Peyer's patch (tissue), 4 donors: Measurements from ENCODE around the gene ETFA. TPM values are rescaled to one million over a fixed set of nuclear protein-coding genes. Genes with fewer than 3 reads are reported as not detected.

Source experiments
- DNase-seq, 3 donors: peaks; one replicate each; pipeline ENCODE4 v3.0.0-alpha.2; 2017 to 2019
- H3K27ac ChIP-seq, 4 donors: fragments of 200-600 bp; sonication (generic); one replicate each; pipeline ENCODE4 v1.5.1; 2016 to 2019
- H3K27me3 ChIP-seq, 2 donors: fragments of 200-600 bp; sonication (generic); one replicate each; pipeline ENCODE4 v1.5.1; 2019
- H3K36me3 ChIP-seq, 3 donors: fragments of 200-600 bp; sonication (generic); one replicate each; pipeline ENCODE4 v1.5.1; 2016 to 2019
- H3K4me1 ChIP-seq, 4 donors: fragments of 200-600 bp; sonication (generic); one replicate each; pipeline ENCODE4 v1.5.1; 2016 to 2019
- H3K4me3 ChIP-seq, 4 donors: fragments of 200-600 bp; sonication (generic); 1 replicate in 3 of 4; 2 replicates in 1 of 4; pipeline ENCODE4 v1.5.1; 2016 to 2019; ENCODE audit warnings: mild to moderate bottlenecking in 1 of 4
- H3K9me3 ChIP-seq, 4 donors: fragments of 200-600 bp; sonication (generic); one replicate each; pipeline ENCODE4 v1.5.1; 2016 to 2019; ENCODE audit warnings: mild to moderate bottlenecking in 1 of 4
- POLR2A ChIP-seq, 2 donors: fragments of 450-650 bp; IDR thresholded peaks; one replicate each; pipeline ENCODE4 v1.5.1; 2017; ENCODE audit warnings: antibody characterized with exemption in 2 of 2, mild to moderate bottlenecking in 2 of 2, moderate library complexity in 2 of 2
- total RNA-seq, 4 donors: library from RNA; depleted of rRNA; stranded (reverse); fragments of >200 nt; gene quantifications; one replicate each; pipeline ENCODE4 v1.1.0, GENCODE V29; 2016
- TF ChIP-seq, protein P1 (sequence below), 6 experiments: fragments of 450-650 bp in 4 of 6; fragments of 200-600 bp in 2 of 6; sonication (generic) in 1 of 6; IDR thresholded peaks; one replicate each; pipeline ENCODE4 v1.5.1; 2017 to 2019; ENCODE audit warnings: antibody characterized with exemption in 6 of 6, mild to moderate bottlenecking in 3 of 6, moderate library complexity in 1 of 6

The ETFA gene
- total RNA-seq, 4 donors from 2014 or later = 110 to 175 (median 163) TPM

DNA sequence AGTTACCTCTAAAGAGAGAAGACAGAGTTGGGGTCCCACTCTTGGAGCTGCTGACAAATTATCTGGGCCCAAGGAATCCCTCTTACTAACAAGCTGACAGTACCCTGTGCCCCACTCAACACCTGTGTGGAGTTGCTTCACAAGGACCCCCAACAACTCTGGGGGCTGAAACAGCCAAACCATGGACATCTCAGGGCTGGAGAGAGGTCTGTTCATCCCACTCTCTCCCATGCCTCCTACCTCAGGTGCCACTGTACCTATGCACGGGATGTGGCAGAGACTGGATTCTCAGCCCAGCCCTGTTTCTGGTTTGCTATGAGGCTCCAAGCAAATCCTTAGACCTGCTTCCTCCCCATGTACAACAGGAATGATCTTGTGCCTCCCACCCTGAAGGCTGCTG, 101.7 kb downstream of the ETFA start:
- no peaks in the 10 kb centered on the region for H3K27me3 ChIP-seq
- no peak overlapping the region for H3K4me3 ChIP-seq
- TF ChIP-seq, protein P1, sequence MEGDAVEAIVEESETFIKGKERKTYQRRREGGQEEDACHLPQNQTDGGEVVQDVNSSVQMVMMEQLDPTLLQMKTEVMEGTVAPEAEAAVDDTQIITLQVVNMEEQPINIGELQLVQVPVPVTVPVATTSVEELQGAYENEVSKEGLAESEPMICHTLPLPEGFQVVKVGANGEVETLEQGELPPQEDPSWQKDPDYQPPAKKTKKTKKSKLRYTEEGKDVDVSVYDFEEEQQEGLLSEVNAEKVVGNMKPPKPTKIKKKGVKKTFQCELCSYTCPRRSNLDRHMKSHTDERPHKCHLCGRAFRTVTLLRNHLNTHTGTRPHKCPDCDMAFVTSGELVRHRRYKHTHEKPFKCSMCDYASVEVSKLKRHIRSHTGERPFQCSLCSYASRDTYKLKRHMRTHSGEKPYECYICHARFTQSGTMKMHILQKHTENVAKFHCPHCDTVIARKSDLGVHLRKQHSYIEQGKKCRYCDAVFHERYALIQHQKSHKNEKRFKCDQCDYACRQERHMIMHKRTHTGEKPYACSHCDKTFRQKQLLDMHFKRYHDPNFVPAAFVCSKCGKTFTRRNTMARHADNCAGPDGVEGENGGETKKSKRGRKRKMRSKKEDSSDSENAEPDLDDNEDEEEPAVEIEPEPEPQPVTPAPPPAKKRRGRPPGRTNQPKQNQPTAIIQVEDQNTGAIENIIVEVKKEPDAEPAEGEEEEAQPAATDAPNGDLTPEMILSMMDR (IDR thresholded peaks at IDR 0.05) = no peak
- TF ChIP-seq POLR2A (IDR thresholded peaks at IDR 0.05) = no peak
- peaks cover 0 to 66% (median 0%) of the 10 kb centered on the region in 3 donors for H3K36me3 ChIP-seq
- H3K4me1 ChIP-seq = no peaks in the 10 kb centered on the region
- no peak overlapping the region for H3K27ac ChIP-seq
- DNase-seq = no peak
- no peaks in the 10 kb centered on the region for H3K9me3 ChIP-seq

DNA sequence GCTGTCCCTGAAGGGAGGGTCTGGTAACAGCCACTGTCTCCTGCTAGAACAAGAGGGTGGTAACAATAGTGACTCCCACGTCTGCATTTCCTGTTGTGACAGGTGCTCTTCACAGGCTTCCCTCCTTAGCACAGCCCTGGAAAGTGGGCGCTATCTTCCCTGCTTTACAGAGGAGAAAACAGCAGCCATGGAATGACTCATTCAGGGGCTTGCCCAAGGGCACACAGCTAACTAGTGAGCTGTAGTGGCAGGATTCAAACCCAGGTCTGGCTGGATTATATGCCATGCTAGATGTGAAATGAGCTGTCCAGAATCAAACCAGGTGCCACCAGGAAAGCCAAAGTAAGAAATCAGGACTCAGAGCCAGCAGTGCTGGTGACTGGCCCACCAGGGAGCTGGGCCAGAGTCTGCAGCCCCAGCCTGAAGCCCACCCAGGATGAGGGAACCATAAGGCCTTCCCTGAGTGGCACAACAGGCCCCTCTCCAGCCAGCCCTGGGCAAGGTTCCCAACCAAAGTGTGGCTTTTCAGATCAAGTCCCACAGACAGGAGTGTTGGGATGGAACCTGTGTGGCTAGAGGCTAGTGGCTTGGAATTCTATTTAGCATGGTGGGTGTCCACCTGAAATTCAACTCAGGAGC, 102.4 kb downstream of the ETFA start:
- no peak for DNase-seq
- Histone ChIP-seq H3K27ac (no peak overlapping the region), H3K9me3 (no peaks in the 10 kb centered on the region), H3K4me1 (no peaks in the 10 kb centered on the region), H3K36me3 (peaks cover 0 to 61% (median 0%) of the 10 kb centered on the region in 3 donors), H3K27me3 (no peaks in the 10 kb centered on the region), H3K4me3 (no peak overlapping the region)
- TF ChIP-seq, protein P1 (IDR thresholded peaks at IDR 0.05) = no peak
- TF ChIP-seq POLR2A (IDR thresholded peaks at IDR 0.05) = no peak

DNA sequence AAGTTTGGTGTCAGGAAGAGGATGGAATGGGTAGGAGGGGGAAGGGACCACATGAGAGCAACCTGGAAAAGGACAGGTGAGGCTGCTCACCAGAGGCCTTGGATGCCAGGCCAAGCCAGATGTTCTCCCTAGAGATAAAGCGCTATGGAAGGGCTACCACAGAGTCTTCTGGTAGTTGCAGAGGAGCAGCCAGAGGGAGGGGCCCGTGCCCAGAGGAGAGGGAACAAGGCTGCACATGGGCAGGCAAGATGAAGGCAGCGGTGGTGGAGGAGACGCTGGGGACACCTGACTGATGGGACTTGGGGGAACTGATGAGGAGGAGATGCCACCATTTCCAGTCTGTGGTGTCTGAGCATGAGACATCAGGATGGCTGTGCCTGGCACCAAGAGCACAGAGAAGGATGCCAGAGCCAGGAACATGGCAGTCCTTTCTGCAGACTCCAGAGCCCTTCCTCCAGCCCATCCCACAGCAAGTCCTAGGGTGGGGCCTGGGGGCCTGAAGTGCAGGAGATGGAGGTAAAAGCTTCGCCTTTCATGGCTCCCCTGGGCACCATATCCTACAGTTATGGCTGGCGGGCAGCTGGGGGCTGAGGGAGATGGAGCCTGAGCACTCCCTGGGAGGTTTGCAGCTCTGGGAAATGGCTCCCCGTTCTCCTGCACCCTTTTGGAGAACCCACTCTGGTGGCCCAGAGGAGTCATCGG, 103.0 kb downstream of the ETFA start:
- no peak for DNase-seq
- no peaks in the 10 kb centered on the region for H3K27me3 ChIP-seq
- TF ChIP-seq, protein P1 (IDR thresholded peaks at IDR 0.05) = no peak
- TF ChIP-seq POLR2A (IDR thresholded peaks at IDR 0.05) = no peak
- no peak overlapping the region for H3K4me3 ChIP-seq
- peaks cover 0 to 59% (median 0%) of the 10 kb centered on the region in 3 donors for H3K36me3 ChIP-seq
- H3K27ac ChIP-seq = no peak overlapping the region
- no peaks in the 10 kb centered on the region for H3K9me3 ChIP-seq
- H3K4me1 ChIP-seq = no peaks in the 10 kb centered on the region

DNA sequence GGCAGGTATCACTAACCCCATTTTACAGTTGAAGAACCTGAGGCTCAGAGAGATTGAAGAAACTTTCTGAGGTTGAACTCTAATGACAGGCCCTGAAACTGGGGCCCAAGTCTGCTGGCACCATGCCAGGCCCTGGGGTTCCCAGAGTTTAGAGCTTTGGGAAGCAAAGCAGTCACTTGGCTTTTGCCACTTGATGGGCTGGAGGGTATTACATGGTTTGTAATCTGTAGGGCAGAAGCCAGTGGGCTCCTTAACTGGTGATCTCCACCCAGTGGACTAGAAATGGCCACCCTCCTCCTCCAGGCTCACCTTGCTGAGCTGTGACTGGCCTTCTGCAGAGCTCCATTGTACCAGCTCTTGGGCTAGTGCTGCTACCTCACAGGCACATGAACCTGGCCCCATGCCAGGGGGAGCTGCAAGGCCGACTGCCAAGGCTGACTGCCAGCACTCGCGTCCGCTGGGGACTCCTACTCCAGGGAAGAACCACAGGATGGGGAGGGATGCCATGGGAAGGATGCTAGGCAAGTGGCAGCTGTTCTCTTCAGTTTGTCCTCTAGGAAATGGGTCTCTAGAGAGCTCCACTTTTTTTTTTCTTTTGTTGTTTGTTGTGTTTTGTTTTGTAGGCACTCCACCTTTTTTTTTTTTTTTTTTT, 104.8 kb downstream of the ETFA start:
- peak in 2 of 3 donors; percentile 23 to 62 for DNase-seq
- H3K36me3 ChIP-seq = peaks cover 0 to 41% (median 0%) of the 10 kb centered on the region in 3 donors
- H3K4me1 ChIP-seq = no peaks in the 10 kb centered on the region
- no peak overlapping the region for H3K4me3 ChIP-seq
- TF ChIP-seq POLR2A (IDR thresholded peaks at IDR 0.05) = no peak
- TF ChIP-seq, protein P1 (IDR thresholded peaks at IDR 0.05) = no peak
- H3K9me3 ChIP-seq = no peaks in the 10 kb centered on the region
- H3K27me3 ChIP-seq = no peaks in the 10 kb centered on the region
- H3K27ac ChIP-seq = no peak overlapping the region

DNA sequence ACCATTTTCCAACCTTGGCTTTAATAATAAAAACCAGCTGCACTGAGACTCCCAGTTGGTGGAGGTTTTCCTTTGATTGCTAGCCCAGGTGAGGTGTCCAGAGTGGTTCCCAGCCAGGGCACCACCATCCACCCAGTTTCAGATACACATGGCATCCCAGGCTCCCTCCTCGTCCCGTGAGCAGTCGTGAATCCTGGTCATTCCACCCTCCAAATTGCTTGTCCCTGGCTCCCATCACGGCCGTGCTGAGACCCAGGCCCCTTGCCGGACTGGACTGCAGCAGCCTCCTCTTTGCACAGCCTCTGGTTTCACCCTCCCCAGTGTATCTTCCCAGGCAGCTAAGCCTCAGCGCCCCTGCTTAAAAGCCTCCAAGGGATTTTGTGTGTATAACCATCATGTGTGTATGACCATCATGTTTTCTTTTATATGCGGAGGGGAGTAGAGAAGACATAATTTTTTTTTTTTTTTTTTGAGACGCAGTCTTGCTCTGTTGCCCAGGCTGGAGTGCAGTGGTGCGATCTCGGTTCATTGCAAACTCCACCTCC, 106.3 kb downstream of the ETFA start:
- H3K4me1 ChIP-seq = no peaks in the 10 kb centered on the region
- TF ChIP-seq POLR2A (IDR thresholded peaks at IDR 0.05) = no peak
- TF ChIP-seq, protein P1 (IDR thresholded peaks at IDR 0.05) = no peak
- H3K4me3 ChIP-seq = no peak overlapping the region
- DNase-seq = peak in 1 of 3 donors; percentile 39
- H3K27ac ChIP-seq = no peak overlapping the region
- H3K36me3 ChIP-seq = peaks cover 0 to 27% (median 0%) of the 10 kb centered on the region in 3 donors
- H3K9me3 ChIP-seq = no peaks in the 10 kb centered on the region
- H3K27me3 ChIP-seq = no peaks in the 10 kb centered on the region
